SW 1271 (cell line): ENCODE data around the gene PAPPA2.
"Not testable (repeated sequence)": the region's sequence is repeated elsewhere in the genome, so short reads cannot be mapped to it uniquely, and the experiment has no call there.

ENCODE experiments used
- DNase-seq, 2 experiments: peaks; one replicate each; lab custom pipeline; 2025; lab: John Stamatoyannopoulos, UW

The PAPPA2 gene

GRCh38 chr1:176604461-176604860 is 141.5 kb downstream of the PAPPA2 start:
- DNase-seq: no peak

GRCh38 chr1:176605176-176605575 is 142.2 kb downstream of the PAPPA2 start:
- no peak for DNase-seq

GRCh38 chr1:176609556-176610408 is 146.8 kb downstream of the PAPPA2 start:
- DNase-seq: no peak

- no peak for DNase-seq
These were observed 149.8 kb downstream of the PAPPA2 start for GRCh38 chr1:176612791-176613190.

GRCh38 chr1:176617881-176618280 is 154.9 kb downstream of the PAPPA2 start:
- DNase-seq: no peak

GRCh38 chr1:176619261-176619660 is 156.3 kb downstream of the PAPPA2 start:
- DNase-seq: no peak

- DNase-seq: no peak
These were observed 162.4 kb downstream of the PAPPA2 start for GRCh38 chr1:176625365-176625764.

- no peak for DNase-seq
These were observed 163.6 kb downstream of the PAPPA2 start for GRCh38 chr1:176626572-176627061.

- no peak for DNase-seq
These were observed 165.8 kb downstream of the PAPPA2 start for GRCh38 chr1:176628775-176629174.

GRCh38 chr1:176634733-176635132 is 171.8 kb downstream of the PAPPA2 start:
- not testable (repeated sequence) for DNase-seq

- DNase-seq: no peak
These were observed 175.9 kb downstream of the PAPPA2 start for GRCh38 chr1:176638713-176639526.

- no peak for DNase-seq
These were observed 180.6 kb downstream of the PAPPA2 start for GRCh38 chr1:176643536-176643935.

- DNase-seq: no peak
These were observed 185.6 kb downstream of the PAPPA2 start for GRCh38 chr1:176648556-176648955.

GRCh38 chr1:176656257-176656995 is 193.5 kb downstream of the PAPPA2 start:
- no peak for DNase-seq

GRCh38 chr1:176669782-176670181 is 206.8 kb downstream of the PAPPA2 start:
- DNase-seq: no peak

- no peak for DNase-seq
These were observed 207.9 kb downstream of the PAPPA2 start for GRCh38 chr1:176670853-176671252.

GRCh38 chr1:176682830-176683535 is 220.0 kb downstream of the PAPPA2 start:
- DNase-seq: no peak

- peak; percentile 2 for DNase-seq
These were observed 228.6 kb downstream of the PAPPA2 start for GRCh38 chr1:176691251-176692228.

- no peak for DNase-seq
These were observed 229.5 kb downstream of the PAPPA2 start for GRCh38 chr1:176692431-176692830.

GRCh38 chr1:176692988-176693696 is 230.2 kb downstream of the PAPPA2 start:
- DNase-seq: no peak
